Calu3 (cell line): ENCODE data around the gene RACGAP1. TPM values are rescaled to one million over a fixed set of nuclear protein-coding genes. Genes with fewer than 3 reads are reported as not detected.

Experiments
- BruUV-seq: library from RNA; stranded (reverse); fragments of 400-500 nt; replicated peaks from 2 replicates; lab custom pipeline; 2021; lab: Mats Ljungman, UMichigan
- CTCF ChIA-PET: fragments of 300-600 bp; sonication (Branson Sonifier 250); formaldehyde crosslinking; loops from one replicate; lab custom pipeline; 2022; ENCODE audit warnings: antibody characterized with exemption; lab: Charles Lee
- DNase-seq: peaks from one replicate; pipeline ENCODE4 v3.0.0; 2022
- H3K27ac Mint-ChIP-seq: one replicate; pipeline ENCODE4 v1.8.0; 2022; ENCODE audit warnings: mixed read lengths; ENCODE audit not compliant: unreplicated experiment
- H3K27me3 Mint-ChIP-seq: one replicate; pipeline ENCODE4 v1.8.0; 2022; ENCODE audit warnings: mixed read lengths; ENCODE audit not compliant: unreplicated experiment
- H3K36me3 Mint-ChIP-seq: one replicate; pipeline ENCODE4 v1.8.0; 2022; ENCODE audit warnings: mild to moderate bottlenecking, moderate library complexity, mixed read lengths; ENCODE audit not compliant: insufficient read depth, unreplicated experiment
- H3K4me1 Mint-ChIP-seq: one replicate; pipeline ENCODE4 v1.8.0; 2022; ENCODE audit warnings: mild to moderate bottlenecking, low read depth, mixed read lengths; ENCODE audit not compliant: unreplicated experiment
- H3K4me3 Mint-ChIP-seq: one replicate; pipeline ENCODE4 v1.8.0; 2022; ENCODE audit warnings: mild to moderate bottlenecking, low read depth, moderate library complexity, mixed read lengths; ENCODE audit not compliant: unreplicated experiment
- H3K9me3 Mint-ChIP-seq: one replicate; pipeline ENCODE4 v1.8.0; 2022; ENCODE audit warnings: low read depth, mixed read lengths; ENCODE audit not compliant: unreplicated experiment
- intact Hi-C: fragments of 100-400 bp; cut with micrococcal nuclease; formaldehyde crosslinking; loops from one replicate; pipeline ENCODE4 v1.10.0; 2022; ENCODE audit not compliant: unreplicated experiment
- total RNA-seq: library from RNA; stranded (reverse); gene quantifications from 2 replicates; pipeline ENCODE4 v1.2.3, GENCODE V29; 2022
- TF ChIP-seq, protein P1 (sequence below): fragments of 200-600 bp; IDR thresholded peaks from one replicate; pipeline ENCODE4 v1.8.0; 2022; ENCODE audit warnings: antibody characterized with exemption; ENCODE audit not compliant: unreplicated experiment

RACGAP1 gene
- total RNA-seq, 1 experiment from 2014 or later, result 62.0 TPM

DNA sequence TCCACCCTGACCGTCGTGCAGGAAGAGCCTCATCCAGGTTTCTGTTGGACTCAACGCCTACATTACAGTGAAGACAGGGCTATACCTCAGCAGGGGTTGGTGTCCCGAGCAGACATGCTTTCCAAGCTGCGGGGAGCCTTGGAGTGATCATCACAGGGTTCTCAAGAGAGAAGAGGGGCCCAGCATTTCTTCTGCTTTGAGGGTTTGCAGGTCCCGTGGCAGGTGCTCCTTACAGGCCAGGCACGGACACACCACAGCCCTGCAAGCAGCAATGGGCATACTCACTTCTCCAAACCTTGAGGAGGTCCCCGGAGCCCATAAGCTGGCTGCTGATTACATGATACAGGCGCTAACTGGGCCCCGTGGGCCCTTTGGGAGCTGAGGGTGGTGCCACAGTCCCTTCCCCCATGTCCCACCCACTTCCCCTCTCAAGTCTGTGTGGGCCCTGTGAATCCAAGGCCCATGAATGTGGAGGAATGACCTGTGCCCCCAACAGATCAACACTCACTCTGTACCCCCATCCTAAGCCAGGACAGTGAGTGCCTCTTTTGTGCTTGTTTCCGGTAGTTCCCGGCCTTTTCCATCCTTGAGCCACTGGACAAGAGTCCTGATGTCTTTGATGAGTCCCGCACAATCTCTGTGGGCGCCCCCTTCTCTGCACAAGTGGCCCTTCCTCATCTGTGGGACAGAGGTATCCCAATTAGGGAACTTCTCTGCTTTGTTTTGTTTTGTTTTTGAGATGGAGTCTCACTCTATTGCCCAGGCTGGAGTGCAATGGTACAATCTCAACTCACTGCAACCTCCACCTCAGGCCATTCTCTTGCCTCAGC, 73.7 kb downstream of the RACGAP1 start:
- no peaks in the 10 kb centered on the region for H3K27me3 Mint-ChIP-seq
- peaks cover 3% of the 10 kb centered on the region for H3K4me1 Mint-ChIP-seq
- no peak overlapping the region for H3K27ac Mint-ChIP-seq
- H3K4me3 Mint-ChIP-seq, result no peak overlapping the region
- intact Hi-C loops, result no loop called here
- no TSS peak for BruUV-seq
- no peaks in the 10 kb centered on the region for H3K9me3 Mint-ChIP-seq
- CTCF ChIA-PET, result no interaction called here
- TF ChIP-seq, protein P1, sequence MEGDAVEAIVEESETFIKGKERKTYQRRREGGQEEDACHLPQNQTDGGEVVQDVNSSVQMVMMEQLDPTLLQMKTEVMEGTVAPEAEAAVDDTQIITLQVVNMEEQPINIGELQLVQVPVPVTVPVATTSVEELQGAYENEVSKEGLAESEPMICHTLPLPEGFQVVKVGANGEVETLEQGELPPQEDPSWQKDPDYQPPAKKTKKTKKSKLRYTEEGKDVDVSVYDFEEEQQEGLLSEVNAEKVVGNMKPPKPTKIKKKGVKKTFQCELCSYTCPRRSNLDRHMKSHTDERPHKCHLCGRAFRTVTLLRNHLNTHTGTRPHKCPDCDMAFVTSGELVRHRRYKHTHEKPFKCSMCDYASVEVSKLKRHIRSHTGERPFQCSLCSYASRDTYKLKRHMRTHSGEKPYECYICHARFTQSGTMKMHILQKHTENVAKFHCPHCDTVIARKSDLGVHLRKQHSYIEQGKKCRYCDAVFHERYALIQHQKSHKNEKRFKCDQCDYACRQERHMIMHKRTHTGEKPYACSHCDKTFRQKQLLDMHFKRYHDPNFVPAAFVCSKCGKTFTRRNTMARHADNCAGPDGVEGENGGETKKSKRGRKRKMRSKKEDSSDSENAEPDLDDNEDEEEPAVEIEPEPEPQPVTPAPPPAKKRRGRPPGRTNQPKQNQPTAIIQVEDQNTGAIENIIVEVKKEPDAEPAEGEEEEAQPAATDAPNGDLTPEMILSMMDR, result no peak
- no peak for DNase-seq
- H3K36me3 Mint-ChIP-seq, result peaks cover 3% of the 10 kb centered on the region

GRCh38 chr12:49950273-49951251, 74.7 kb downstream of the RACGAP1 start, which contains the start of gene AQP2:
Gene AQP2, plus strand, starts transcription at chr12:49950737. Its CDS starts 94 bp downstream, at chr12:49950831.
- Mint-ChIP-seq H3K9me3 (no peaks in the 10 kb centered on the region), H3K27me3 (no peaks in the 10 kb centered on the region), H3K4me3 (no peak within 1 kb of the TSS), H3K36me3 (peaks cover 3% of the 10 kb centered on the region), H3K27ac (no peak within 1 kb of the TSS), H3K4me1 (peaks cover 8% of the 10 kb centered on the region)
- no TSS peak for BruUV-seq
- TF ChIP-seq, protein P1, result no peak
- CTCF ChIA-PET, result interaction anchor here (0.6 to 1.5 kb wide), 4 partner anchors 9 to 560 kb away, joined by 3 to 7 read pairs (median 4); no protein-coding TSS in a partner anchor
- DNase-seq, result no peak
- intact Hi-C loops, result no loop called here

DNA sequence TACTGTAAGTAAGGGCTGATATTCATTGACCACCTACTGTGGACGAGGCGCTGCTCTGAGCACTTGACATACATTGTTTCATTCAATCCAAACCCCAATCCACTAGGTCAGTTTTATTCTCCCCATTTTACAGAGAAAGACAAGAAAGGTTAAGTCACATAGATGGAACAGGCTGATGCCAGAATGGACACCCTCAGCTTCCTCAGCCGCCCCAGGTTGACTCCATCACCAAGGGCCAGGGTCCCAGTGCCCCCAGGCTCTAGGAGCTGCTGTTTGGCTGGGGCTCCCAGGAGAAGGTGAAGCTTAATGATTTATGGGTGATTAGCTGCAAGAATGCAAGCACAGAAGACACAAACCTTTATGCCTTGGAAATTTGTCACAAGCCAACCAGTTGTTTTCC, 75.4 kb downstream of the RACGAP1 start:
- no TSS peak for BruUV-seq
- no peaks in the 10 kb centered on the region for H3K27me3 Mint-ChIP-seq
- TF ChIP-seq, protein P1, result no peak
- DNase-seq, result no peak
- H3K27ac Mint-ChIP-seq, result no peak overlapping the region
- CTCF ChIA-PET, result interaction anchor here (0.6 to 1.5 kb wide), 4 partner anchors 10 to 560 kb away, joined by 3 to 7 read pairs (median 4); no protein-coding TSS in a partner anchor
- peaks cover 3% of the 10 kb centered on the region for H3K36me3 Mint-ChIP-seq
- H3K4me1 Mint-ChIP-seq, result peaks cover 14% of the 10 kb centered on the region
- no peaks in the 10 kb centered on the region for H3K9me3 Mint-ChIP-seq
- H3K4me3 Mint-ChIP-seq, result no peak overlapping the region
- intact Hi-C loops, result no loop called here
